ENCODE results near the gene STARD9. TPM values are rescaled to one million over a fixed set of nuclear protein-coding genes. Genes with fewer than 3 reads are reported as not detected.

Gene STARD9
- total and polyA plus RNA-seq, 2 experiments from 2014 or later, result 1.8 to 6.2 TPM

- no peak for TF ChIP-seq CTCF (conservative IDR thresholded peaks at IDR 0.05; ENCODE audit: low read depth in 2 of 2)
- TF ChIP-seq STAT1 (IDR thresholded peaks at IDR 0.05; ENCODE audit: unreplicated experiment), result no peak
- no peak for TF ChIP-seq JUNB (IDR thresholded peaks at IDR 0.05; ENCODE audit: unreplicated experiment)
- TF ChIP-seq POLR2AphosphoS5 (IDR thresholded peaks at IDR 0.05; ENCODE audit: low read depth), result no peak
Measured at GRCh38 chr15:42731461-42731860, 156.1 kb downstream of the STARD9 start (continued).

GRCh38 chr15:42732095-42732827 lies 156.9 kb downstream of the STARD9 start:
- peaks cover 19% of the 10 kb centered on the region for H3K36me3 ChIP-seq (ENCODE audit: insufficient read depth)
- no peak for TF ChIP-seq REST (IDR thresholded peaks at IDR 0.05; ENCODE audit: unreplicated experiment)
- TF ChIP-seq ZNF114 (CRISPR knock-in tag; IDR thresholded peaks at IDR 0.05), result no peak
- no peak for TF ChIP-seq ETS1 (IDR thresholded peaks at IDR 0.05)
- TF ChIP-seq ZNF331 (CRISPR knock-in tag; IDR thresholded peaks at IDR 0.05; ENCODE audit: low read depth), result no peak
- TF ChIP-seq POLR2AphosphoS5 (IDR thresholded peaks at IDR 0.05; ENCODE audit: low read depth), result no peak
- no peak for TF ChIP-seq NANOG (IDR thresholded peaks at IDR 0.05; ENCODE audit: borderline replicate concordance)
- no peak for TF ChIP-seq EZH2phosphoT487 (IDR thresholded peaks at IDR 0.05; ENCODE audit: unreplicated experiment)
- TF ChIP-seq CTCF (conservative IDR thresholded peaks at IDR 0.05; ENCODE audit: low read depth in 2 of 2), result no peak

More at GRCh38 chr15:42732095-42732827, 156.9 kb downstream of the STARD9 start:
- no peak overlapping the region for H3K4me2 ChIP-seq
- ATAC-seq, result no peak
- Mint-ChIP-seq H3K36me3 (ENCODE audit: low read depth) (peaks cover 59% of the 10 kb centered on the region), H3K27ac (no peak overlapping the region), H3K27me3 (ENCODE audit: insufficient read depth, low read depth, poor library complexity) (peaks cover 6% of the 10 kb centered on the region), H3K4me1 (peaks cover 27% of the 10 kb centered on the region), H3K4me3 (no peak overlapping the region; the same call in 2 of the 3 replicates), H3K9me3 (no peaks in the 10 kb centered on the region)
- H4K20me1 ChIP-seq (replicated peaks; ENCODE audit: insufficient read depth), result no peaks in the 10 kb centered on the region; the same call in none of the 2 replicates
- DNase-seq (ENCODE audit: low spot score), result no peak
- H3K9me2 ChIP-seq (ENCODE audit: insufficient read depth), result no peaks in the 10 kb centered on the region
- no peak overlapping the region for H3K27ac ChIP-seq (ENCODE audit: low read depth)
- H3F3A ChIP-seq (replicated peaks; ENCODE audit: low read depth), result 0 out of 2 replicates have a peak, but pooled peaks cover 4% of the 10 kb centered on the region
- H2AFZ ChIP-seq, result no peak overlapping the region
- no peaks in the 10 kb centered on the region for H3K27me3 ChIP-seq (ENCODE audit: insufficient read depth)
- no peak overlapping the region for H3K4me3 ChIP-seq
- peaks cover 6% of the 10 kb centered on the region; the same call in 1 of the 2 replicates for H3K4me1 ChIP-seq (ENCODE audit: insufficient read depth)
- H3K79me2 ChIP-seq (replicated peaks; ENCODE audit: insufficient read depth), result 0 out of 2 replicates have a peak, but pooled peaks cover 3% of the 10 kb centered on the region

Data from GM23338 (cell line).